GM21360 (cell line): ENCODE measurements around the gene C3orf49.

Experiments
- ATAC-seq: cut with Tn5 transposase; IDR thresholded peaks from one replicate; pipeline ENCODE4 v1.9.1; 2021; ENCODE audit warnings: mild to moderate bottlenecking, moderate library complexity; ENCODE audit not compliant: unreplicated experiment

C3orf49 gene

GRCh38 chr3:63877737-63878393 lies 58.8 kb downstream of the C3orf49 start:
- ATAC-seq = no peak

DNA sequence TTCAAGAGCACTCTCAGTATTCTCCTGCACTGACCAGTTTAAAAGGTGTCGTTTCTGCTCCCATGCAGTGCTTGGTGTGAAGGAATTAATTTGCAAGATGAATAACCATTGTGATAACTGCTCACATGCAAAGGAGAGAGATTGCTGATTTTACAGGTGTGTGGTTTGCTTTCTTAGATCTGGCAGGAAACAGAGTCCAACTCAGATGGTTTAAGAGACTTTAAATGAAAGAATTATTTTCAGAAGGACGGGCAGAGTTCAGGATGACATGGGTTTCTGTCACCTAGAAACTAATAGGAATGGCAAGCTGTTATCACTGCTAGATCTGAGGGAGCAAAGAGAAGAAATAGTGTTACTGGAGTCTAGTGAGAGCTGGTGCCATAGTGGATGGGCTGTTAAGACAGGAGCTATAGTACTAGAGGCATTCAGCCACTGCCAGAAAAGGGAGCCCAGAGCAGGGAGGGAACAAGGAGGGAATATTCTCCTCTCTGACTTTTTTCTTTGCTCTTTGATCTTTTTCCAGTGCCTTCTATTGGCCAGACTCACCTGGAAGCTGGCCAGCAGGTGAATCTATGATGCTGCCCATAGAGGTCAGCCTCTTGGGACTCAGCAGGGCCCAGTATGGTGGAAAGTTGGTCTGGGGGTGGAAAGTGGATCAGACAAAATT lies 59.4 kb downstream of the C3orf49 start:
- no peak for ATAC-seq

DNA sequence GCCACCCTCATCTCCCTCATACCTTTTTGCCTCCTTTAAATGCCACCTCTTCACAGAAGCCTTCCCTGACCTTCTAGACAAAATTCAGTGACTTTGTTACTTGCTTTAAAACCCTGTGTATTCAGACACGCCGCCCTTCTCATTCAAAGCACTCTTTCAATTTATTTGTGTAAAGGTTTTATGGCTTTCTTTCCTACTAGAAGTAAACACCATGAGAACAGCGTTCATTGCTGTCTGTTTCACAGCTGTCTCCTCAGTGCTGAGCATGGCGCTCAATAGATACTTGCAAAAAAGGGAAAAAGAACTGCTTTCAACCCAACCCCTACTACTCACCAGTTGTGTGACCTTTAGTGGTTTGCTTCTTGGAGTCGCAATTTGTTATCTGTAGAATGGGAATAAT lies 61.6 kb downstream of the C3orf49 start:
- ATAC-seq = no peak

DNA sequence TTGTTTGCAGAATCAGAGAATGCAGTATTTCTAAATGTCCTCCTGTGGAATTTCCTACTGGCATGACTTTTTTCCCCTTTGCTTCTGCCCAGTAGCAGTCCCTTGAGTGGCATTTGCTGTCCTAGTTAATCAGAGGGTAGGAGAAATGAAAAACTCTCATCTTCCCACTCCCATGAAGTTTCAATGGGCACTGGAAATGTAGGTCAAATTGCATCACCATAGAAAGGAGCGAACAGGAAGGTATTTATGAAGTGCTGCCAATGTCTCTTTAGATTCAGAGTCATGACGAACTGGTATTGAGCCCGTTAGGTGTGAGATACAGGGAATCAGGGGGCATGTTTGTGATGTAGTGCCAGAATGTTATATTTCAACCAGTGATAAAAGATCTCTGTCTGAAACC lies 67.8 kb downstream of the C3orf49 start:
- no peak for ATAC-seq

DNA sequence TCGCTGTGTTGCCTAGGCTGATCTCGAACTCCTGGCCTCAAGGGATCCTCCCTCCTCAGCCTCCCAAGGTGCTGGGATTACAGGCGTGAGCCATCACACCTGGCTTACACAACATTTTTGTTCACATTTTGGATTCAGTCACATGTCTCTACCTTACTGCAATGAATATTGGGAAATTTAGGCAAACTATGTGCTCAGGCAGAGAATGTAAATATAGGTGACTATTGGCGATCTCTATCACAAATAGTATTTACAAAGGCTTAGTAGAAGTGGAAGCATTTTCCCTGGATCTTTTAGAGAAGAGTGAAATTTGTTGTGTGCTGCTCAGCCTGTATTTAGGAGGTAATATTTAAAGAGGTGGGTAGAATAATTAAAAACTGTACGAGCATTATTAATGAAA lies 72.4 kb downstream of the C3orf49 start:
- no peak for ATAC-seq

DNA sequence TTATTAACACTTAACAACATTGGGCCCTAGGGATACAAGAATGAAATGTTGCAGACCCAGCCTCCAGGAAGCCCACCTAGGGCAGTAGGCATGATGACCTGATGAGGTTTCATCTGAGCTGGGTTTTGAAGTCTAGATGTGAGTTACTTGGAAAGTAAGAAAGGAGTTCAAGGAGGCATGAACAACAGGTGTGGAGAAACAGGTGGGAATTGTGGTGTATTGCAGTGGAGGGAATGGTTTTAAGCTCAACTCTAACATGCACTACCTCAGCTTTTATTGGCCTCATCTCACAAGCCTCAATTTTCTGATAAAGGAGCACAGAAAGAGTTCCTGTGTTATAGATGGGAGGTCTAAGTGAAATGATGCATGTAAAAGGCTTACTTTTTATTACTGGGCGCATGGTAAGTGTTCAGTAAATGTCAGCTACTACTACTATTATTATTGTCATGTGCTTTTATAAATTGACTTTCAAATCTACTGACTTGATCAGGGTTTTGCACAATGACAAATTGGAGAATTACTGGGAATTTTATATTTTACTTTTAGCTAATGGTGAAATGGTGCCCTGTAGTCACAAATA lies 73.8 kb downstream of the C3orf49 start:
- ATAC-seq = no peak

GRCh38 chr3:63895422-63896189 lies 76.5 kb downstream of the C3orf49 start:
- ATAC-seq = no peak

DNA sequence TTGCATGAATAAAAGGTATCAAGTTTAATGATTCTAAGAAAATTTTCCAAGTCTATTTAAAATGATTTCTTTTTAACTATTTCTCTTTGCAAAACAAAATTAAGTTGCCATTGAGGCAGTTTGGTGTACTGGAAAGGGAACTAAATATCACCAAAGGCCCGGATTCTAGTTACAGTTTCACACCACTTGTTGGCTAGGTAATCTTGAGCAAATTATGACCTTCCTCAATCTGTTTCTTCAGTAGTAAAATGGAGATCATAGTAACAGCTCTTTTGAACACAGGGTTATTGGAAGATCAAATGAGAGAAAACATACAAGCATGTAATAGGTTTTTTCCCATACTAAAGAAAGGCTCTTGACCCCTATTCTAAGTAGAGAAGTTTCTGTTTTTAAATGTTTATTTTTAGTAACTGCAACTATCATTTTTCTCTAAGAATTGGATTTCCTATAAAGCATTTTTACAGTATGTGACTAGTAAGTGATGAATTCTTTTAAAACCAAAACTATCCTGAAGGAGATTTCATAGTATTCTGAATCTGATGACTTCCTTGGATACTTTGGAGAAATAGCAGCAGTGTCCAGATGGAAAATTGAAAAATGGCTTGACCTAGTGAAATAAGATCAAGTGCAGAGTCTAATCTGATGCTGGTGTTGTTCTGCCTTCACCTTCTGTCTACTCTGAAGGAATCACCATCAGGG lies 77.4 kb downstream of the C3orf49 start:
- peak; percentile 76 for ATAC-seq
